Adrenal gland (tissue), 12 donors: ENCODE data around the gene FAM174C. TPM values are rescaled to one million over a fixed set of nuclear protein-coding genes. Genes with fewer than 3 reads are reported as not detected.
"Not testable (repeated sequence)": the region's sequence is repeated elsewhere in the genome, so short reads cannot be mapped to it uniquely, and the experiment has no call there.

Source experiments
- DNase-seq, 7 donors: peaks; one replicate each; pipeline ENCODE4 v3.0.0-alpha.2; 2019 to 2020
- H3K27ac ChIP-seq, 5 donors: fragments of 200-600 bp; sonication (generic) in 4 of 5; 1 replicate in 3 of 5; 2 replicates in 2 of 5; pipeline versions ENCODE4 v1.5.1 to v1.8.0; 2016 to 2020; ENCODE audit warnings: mild to moderate bottlenecking in 1 of 5
- H3K27me3 ChIP-seq: fragments of 200-600 bp; 2 replicates; pipeline ENCODE4 v1.8.0; 2021
- H3K36me3 ChIP-seq, 2 donors: fragments of 200-600 bp; replicated peaks in 1 of 2; 1 replicate in 1 of 2; 2 replicates in 1 of 2; pipeline versions ENCODE4 v1.5.1 to v1.8.0; 2018 to 2022
- H3K4me1 ChIP-seq, 2 donors: fragments of 200-600 bp; replicated peaks in 1 of 2; 1 replicate in 1 of 2; 2 replicates in 1 of 2; pipeline versions ENCODE4 v1.5.1 to v1.8.0; 2018 to 2021
- H3K4me3 ChIP-seq, 4 donors: fragments of 200-600 bp; sonication (generic) in 3 of 4; one replicate each; pipeline ENCODE4 v1.5.1; 2016 to 2018
- H3K9me3 ChIP-seq, 3 donors: fragments of 200-600 bp; sonication (generic) in 1 of 3; replicated peaks in 1 of 3; 1 replicate in 2 of 3; 2 replicates in 1 of 3; pipeline versions ENCODE4 v1.5.1 to v1.8.0; 2016 to 2021
- POLR2A ChIP-seq, 2 donors: fragments of 450-650 bp; IDR thresholded peaks; one replicate each; pipeline ENCODE4 v1.6.1; 2017; ENCODE audit warnings: antibody characterized with exemption in 2 of 2, mild to moderate bottlenecking in 2 of 2, moderate library complexity in 1 of 2
- WGBS, 4 donors: extraction: QIAGEN DNeasy Blood & Tissue Kit in 2 of 4; methylation state at CpG; one replicate each; pipeline versions ENCODE4 v1.1.5 to v1.1.7; 2013 to 2017; 5-methylcytosine and 5-hydroxymethylcytosine counted together
- intact Hi-C, 2 donors: fragments of 100-400 bp; cut with DNase I; formaldehyde crosslinking; loops; one replicate each; pipeline versions ENCODE4 v1.14.1 to v1.15.0; 2022 to 2023
- polyA plus RNA-seq, 3 donors: library from polyadenylated mRNA; stranded (reverse); fragments of 200-250 nt in 2 of 3; fragments of 350-450 nt in 1 of 3; fragmentation: Illumina TruSeq in 1 of 3; extraction: RNeasy Lipid Tissue Mini Kit (QIAGEN cat#74804) in 1 of 3; gene quantifications; one replicate each; pipeline ENCODE4 v1.2.3, GENCODE V29; 2013 to 2014
- total RNA-seq, 9 donors: library from RNA; depleted of rRNA in 4 of 9; stranded (reverse); fragments of >200 nt in 4 of 9; fragments of 120-200 nt in 1 of 9; fragmentation: NEBNext Ultra II Directional in 1 of 9; extraction: Animal tissue kit (Norgen Biotek cat#: 25700) in 1 of 9; gene quantifications; one replicate each; pipeline versions ENCODE4 v1.1.0 to v1.2.4, GENCODE V29; 2013 to 2023
- TF ChIP-seq, protein P1 (sequence below), 6 experiments: fragments of 450-650 bp in 4 of 6; fragments of 200-600 bp in 2 of 6; sonication (generic) in 1 of 6; IDR thresholded peaks; 1 replicate in 5 of 6; 2 replicates in 1 of 6; pipeline versions ENCODE4 v1.5.1 to v1.8.0; 2016 to 2021; ENCODE audit warnings: antibody characterized with exemption in 6 of 6, mild to moderate bottlenecking in 2 of 6, moderate library complexity in 1 of 6
- donor health status: healthy with polysubstance abuse.
- donor health status: Bipolar disorder and iron deficiency.
- donor health status: DM: yes; HTN: yes; CAD: no.
- donor health status: DM: no; HTN: no; CAD: no.
- donor health status: DM: no; HTN: no; CAD: no.
- donor health status: DM: yes; HTN: yes; CAD: no.

The FAM174C gene
- total and polyA plus RNA-seq, 12 donors: 3.8 to 279 (median 86.5) TPM

DNA sequence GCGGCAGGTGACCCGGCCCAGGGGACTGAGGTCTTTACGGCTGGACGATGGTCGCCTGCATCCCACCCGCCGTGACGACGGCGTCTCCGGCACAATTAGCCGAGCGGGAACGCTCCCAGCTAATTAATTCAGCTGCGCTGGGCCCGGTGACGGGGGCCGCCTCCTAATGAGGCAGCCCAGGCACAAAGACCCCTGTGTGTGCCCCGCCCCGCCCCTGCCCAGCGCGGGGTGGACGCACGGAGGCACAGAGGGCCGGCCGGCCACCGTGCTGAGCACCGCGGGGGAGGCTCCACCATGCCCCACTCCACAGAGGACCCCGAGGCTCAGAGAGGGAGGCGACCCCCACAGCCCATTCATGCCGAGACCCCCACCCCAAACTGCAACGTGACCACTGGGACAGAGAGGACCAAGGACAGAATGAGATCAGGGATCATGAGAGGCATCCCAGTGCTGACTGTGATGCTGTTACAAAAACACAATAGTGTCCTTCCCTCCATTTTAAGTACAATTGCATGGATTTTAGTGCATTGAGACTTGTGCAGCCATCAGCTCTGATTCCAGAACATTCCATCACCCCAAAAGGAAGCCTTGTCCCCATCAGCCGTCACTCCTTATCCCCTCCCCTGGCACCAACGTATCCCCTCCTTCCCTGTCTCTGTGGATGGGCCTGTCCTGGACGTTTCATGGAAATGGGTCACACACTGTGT lies 27.4 kb downstream of the FAM174C start:
- intact Hi-C loops: no loop called here
- TF ChIP-seq, protein P1, sequence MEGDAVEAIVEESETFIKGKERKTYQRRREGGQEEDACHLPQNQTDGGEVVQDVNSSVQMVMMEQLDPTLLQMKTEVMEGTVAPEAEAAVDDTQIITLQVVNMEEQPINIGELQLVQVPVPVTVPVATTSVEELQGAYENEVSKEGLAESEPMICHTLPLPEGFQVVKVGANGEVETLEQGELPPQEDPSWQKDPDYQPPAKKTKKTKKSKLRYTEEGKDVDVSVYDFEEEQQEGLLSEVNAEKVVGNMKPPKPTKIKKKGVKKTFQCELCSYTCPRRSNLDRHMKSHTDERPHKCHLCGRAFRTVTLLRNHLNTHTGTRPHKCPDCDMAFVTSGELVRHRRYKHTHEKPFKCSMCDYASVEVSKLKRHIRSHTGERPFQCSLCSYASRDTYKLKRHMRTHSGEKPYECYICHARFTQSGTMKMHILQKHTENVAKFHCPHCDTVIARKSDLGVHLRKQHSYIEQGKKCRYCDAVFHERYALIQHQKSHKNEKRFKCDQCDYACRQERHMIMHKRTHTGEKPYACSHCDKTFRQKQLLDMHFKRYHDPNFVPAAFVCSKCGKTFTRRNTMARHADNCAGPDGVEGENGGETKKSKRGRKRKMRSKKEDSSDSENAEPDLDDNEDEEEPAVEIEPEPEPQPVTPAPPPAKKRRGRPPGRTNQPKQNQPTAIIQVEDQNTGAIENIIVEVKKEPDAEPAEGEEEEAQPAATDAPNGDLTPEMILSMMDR (IDR thresholded peaks at IDR 0.05): no peak
- TF ChIP-seq POLR2A (IDR thresholded peaks at IDR 0.05): no peak
- 39 to 71% (median 57%) methylated on average over 5 to 36 of the region's 36 CpGs for WGBS, 4 donors
- Histone ChIP-seq H3K4me1 (no peaks in the 10 kb centered on the region), H3K9me3 (no peaks in the 10 kb centered on the region), H3K4me3 (no peak overlapping the region), H3K36me3 (no peaks in the 10 kb centered on the region), H3K27me3 (no peaks in the 10 kb centered on the region), H3K27ac (no peak overlapping the region)
- no peak for DNase-seq

DNA sequence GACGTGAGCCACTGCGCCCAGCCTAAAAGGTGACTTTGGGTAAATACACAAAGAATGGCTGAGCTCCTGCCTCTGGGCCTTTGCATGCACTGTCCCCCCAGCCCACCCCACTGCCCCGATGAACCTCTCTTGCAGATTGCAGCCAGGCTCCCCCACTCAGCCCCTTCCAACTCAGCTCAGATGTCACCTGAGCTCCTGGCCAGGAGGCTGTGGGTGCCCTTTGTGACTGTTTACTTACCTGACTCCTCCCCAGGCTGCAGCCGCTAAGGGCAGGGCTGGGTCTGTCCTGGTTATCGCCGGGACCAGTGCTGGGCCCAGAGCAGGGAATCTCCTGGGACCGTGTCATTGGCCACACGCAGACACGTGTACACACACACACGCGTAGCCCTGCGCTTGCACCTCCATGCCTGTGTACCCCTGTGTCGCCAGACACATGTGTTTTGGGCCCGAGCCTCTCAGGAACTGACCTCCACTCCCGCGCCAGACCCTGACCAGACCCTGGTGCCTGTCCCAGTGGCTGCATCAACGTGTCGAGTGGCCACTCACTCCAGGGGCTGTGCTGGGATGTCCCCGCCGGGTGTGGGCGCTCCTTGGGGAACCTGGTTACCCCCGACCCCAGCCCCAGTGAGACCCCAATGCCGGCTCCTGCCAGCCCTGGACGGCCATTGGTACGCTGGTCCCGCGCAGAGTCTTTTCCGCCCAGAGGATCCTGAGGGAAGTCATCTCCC lies 29.0 kb downstream of the FAM174C start:
- intact Hi-C loops: no loop called here
- no peak for DNase-seq
- H3K27ac ChIP-seq: no peak overlapping the region
- 92 to 94% (median 93%) methylated on average over 15 to 28 of the region's 28 CpGs for WGBS, 4 donors
- H3K4me1 ChIP-seq: no peaks in the 10 kb centered on the region
- TF ChIP-seq, protein P1 (IDR thresholded peaks at IDR 0.05): no peak
- no peak for TF ChIP-seq POLR2A (IDR thresholded peaks at IDR 0.05)
- no peaks in the 10 kb centered on the region for H3K9me3 ChIP-seq
- peaks cover 2% of the 10 kb centered on the region for H3K27me3 ChIP-seq
- no peak overlapping the region for H3K4me3 ChIP-seq
- no peaks in the 10 kb centered on the region for H3K36me3 ChIP-seq

- H3K4me3 ChIP-seq, intact Hi-C loops, DNase-seq, H3K4me1 ChIP-seq, H3K27me3 ChIP-seq, H3K36me3 ChIP-seq, H3K27ac ChIP-seq, H3K9me3 ChIP-seq: not testable (repeated sequence)
- 80 to 86% (median 83%) methylated on average over 9 of the region's 9 CpGs for WGBS, 4 donors
Measured at GRCh38 chr19:1305354-1305753, 30.0 kb downstream of the FAM174C start.

DNA sequence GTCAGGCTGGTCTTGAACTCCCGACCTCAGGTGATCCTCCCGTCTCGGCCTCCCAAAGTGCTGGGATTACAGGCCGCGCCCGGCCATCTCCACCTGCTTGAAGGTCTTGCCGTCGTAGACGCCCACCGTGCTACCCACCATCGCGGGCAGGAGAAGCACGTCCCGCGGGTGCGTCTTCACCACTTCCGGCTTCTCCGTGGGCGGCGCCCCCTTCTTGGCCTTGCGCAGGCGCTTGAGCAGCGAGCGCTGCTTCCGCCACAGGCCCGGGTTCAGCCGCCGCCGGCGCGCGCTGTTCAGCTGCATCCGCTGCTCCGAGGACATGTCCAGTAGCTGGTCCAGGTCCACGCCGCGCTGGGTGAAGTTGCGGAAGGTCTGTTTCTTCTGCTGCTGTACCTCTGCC lies 32.0 kb downstream of the FAM174C start:
- H3K4me1 ChIP-seq: no peaks in the 10 kb centered on the region
- no peaks in the 10 kb centered on the region for H3K36me3 ChIP-seq
- H3K27ac ChIP-seq: no peak overlapping the region
- H3K4me3 ChIP-seq: no peak overlapping the region
- no peak for DNase-seq
- TF ChIP-seq, protein P1 (IDR thresholded peaks at IDR 0.05): no peak
- no peak for TF ChIP-seq POLR2A (IDR thresholded peaks at IDR 0.05)
- 90 to 92% (median 91%) methylated on average over 21 to 38 of the region's 38 CpGs for WGBS, 4 donors
- peaks cover 11% of the 10 kb centered on the region for H3K27me3 ChIP-seq
- H3K9me3 ChIP-seq: no peaks in the 10 kb centered on the region
- intact Hi-C loops: no loop called here
